Ovary (tissue), 3 donors: ENCODE measurements around the gene KLK1.

Source experiments
- CTCF ChIP-seq, 3 donors: fragments of 450-650 bp in 2 of 3; fragments of 200-600 bp in 1 of 3; IDR thresholded peaks; one replicate each; pipeline versions ENCODE4 v1.5.1 to v1.8.0; 2016 to 2022; ENCODE audit warnings: antibody characterized with exemption in 3 of 3, mild to moderate bottlenecking in 1 of 3
- POLR2A ChIP-seq: fragments of 450-650 bp; IDR thresholded peaks from one replicate; pipeline ENCODE4 v1.6.1; 2017; ENCODE audit warnings: antibody characterized with exemption, mild to moderate bottlenecking, moderate library complexity
- donor health status: DM: no; HTN: no; CAD: no.

DNA sequence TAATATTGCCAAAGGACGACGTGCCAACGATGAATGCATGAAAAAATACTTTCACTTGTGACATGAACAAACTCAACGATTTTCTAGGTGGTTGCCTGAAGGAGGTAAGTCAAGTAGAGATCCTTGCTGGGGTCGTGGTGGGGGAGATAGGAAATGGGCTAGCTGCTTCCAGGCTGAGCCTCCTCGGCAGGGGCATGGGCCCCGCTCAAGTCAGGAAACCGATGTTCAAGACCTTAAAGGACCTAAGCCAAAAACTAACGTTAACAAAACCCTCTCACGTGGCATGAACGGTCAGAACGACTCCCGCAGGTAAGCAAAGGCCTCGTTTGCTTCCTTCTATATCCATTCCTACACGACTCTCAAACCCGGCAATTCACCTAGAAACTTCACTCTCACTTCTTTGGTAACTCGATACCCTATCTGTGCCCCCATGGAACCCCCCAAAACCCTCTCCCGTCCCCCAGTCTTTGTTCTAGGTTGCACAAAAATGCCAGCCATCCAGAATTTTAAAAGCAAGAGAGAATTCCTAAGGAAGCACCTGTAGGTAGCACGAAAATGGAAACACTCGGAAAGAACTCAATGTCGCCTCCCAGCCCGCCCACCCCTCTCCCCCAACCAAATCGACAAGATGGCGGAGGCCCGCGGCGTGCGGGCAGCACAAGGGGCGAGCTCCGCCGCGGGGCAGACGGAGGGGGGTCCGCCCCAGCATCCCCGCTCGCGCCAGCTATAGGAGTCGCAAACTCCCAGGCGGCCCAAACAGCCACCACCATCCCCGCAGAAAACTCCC lies 19.8 kb downstream of the KLK1 start:
- TF ChIP-seq POLR2A = no peak
- TF ChIP-seq CTCF (IDR thresholded peaks at IDR 0.05) = no peak
